OCI-LY7 (cell line): Measurements from ENCODE around the gene ARG2. TPM values are rescaled to one million over a fixed set of nuclear protein-coding genes. Genes with fewer than 3 reads are reported as not detected.

Experiments used
- BruUV-seq: library from RNA; stranded (reverse); fragments of 400-500 nt; replicated peaks from 2 replicates; lab custom pipeline; 2021; lab: Mats Ljungman, UMichigan
- CTCF ChIA-PET: fragments of 300-600 bp; sonication (Branson Sonifier 250); formaldehyde crosslinking; loops from one replicate; lab custom pipeline; 2022; ENCODE audit warnings: antibody characterized with exemption; ENCODE audit not compliant: unreplicated experiment; lab: Charles Lee
- POLR2A ChIA-PET: fragments of 300-600 bp; sonication (Branson Sonifier 250); formaldehyde crosslinking; loops from one replicate; lab custom pipeline; 2022; ENCODE audit warnings: antibody characterized with exemption; lab: Charles Lee
- DNase-seq: peaks from one replicate; pipeline ENCODE4 v3.0.0-alpha.2; 2015; ENCODE audit warnings: low spot score
- H2AFZ ChIP-seq: fragments of 200-600 bp; sonication (generic), shearing (Covaris generic); 2 replicates; pipeline ENCODE4 v1.6.1; 2014; ENCODE audit warnings: mild to moderate bottlenecking, antibody characterized with exemption, low read length, moderate library complexity
- H3K27ac ChIP-seq: fragments of 200-600 bp; sonication (generic); 2 replicates; pipeline ENCODE4 v1.5.1; 2014; ENCODE audit warnings: mixed run types, low read depth, mild to moderate bottlenecking, moderate library complexity, low read length, inconsistent platforms; ENCODE audit not compliant: poor library complexity, severe bottlenecking
- H3K36me3 ChIP-seq: fragments of 200-600 bp; sonication (generic); 2 replicates; pipeline ENCODE4 v1.6.1; 2014; ENCODE audit warnings: mild to moderate bottlenecking, antibody characterized with exemption, low read length, moderate library complexity, mixed read lengths; ENCODE audit not compliant: insufficient read depth
- H3K4me1 ChIP-seq: fragments of 200-600 bp; sonication (generic); 2 replicates; pipeline ENCODE4 v1.5.1; 2014; ENCODE audit warnings: mild to moderate bottlenecking, low read length; ENCODE audit not compliant: insufficient read depth, poor library complexity, severe bottlenecking
- H3K4me2 ChIP-seq: fragments of 200-600 bp; sonication (generic); 2 replicates; pipeline ENCODE4 v1.6.1; 2014; ENCODE audit warnings: mild to moderate bottlenecking, low read length
- H3K4me3 ChIP-seq: fragments of 200-600 bp; sonication (generic); 2 replicates; pipeline ENCODE4 v1.5.1; 2014; ENCODE audit warnings: mild to moderate bottlenecking, low read depth, low read length; ENCODE audit not compliant: poor library complexity, severe bottlenecking
- H3K79me2 ChIP-seq: fragments of 200-600 bp; sonication (generic); 2 replicates; pipeline ENCODE4 v1.6.1; 2016; ENCODE audit warnings: low read depth, mild to moderate bottlenecking, low read length, moderate library complexity, mixed read lengths; ENCODE audit not compliant: insufficient read depth
- H3K9me2 ChIP-seq: fragments of 200-600 bp; sonication (generic); 2 replicates; pipeline ENCODE4 v1.6.1; 2016; ENCODE audit warnings: mild to moderate bottlenecking, low read length, mixed read lengths; ENCODE audit not compliant: insufficient read depth
- H3K9me3 ChIP-seq: fragments of 200-600 bp; sonication (generic); 2 replicates; pipeline ENCODE4 v1.6.1; 2014; ENCODE audit warnings: mild to moderate bottlenecking, mixed run types, low read length, mixed read lengths
- H4K20me1 ChIP-seq: fragments of 200-600 bp; sonication (generic); 2 replicates; pipeline ENCODE4 v1.6.1; 2014; ENCODE audit warnings: mild to moderate bottlenecking, antibody characterized with exemption, low read length, moderate library complexity, mixed read lengths; ENCODE audit not compliant: insufficient read depth
- EZH2phosphoT487 ChIP-seq: fragments of 200-600 bp; sonication (generic); IDR thresholded peaks from 2 replicates; pipeline ENCODE4 v1.6.1; 2018; ENCODE audit warnings: low read depth, borderline replicate concordance, mild to moderate bottlenecking, mixed run types, antibody characterized with exemption, low read length, moderate library complexity, mixed read lengths
- intact Hi-C: fragments of 100-400 bp; cut with micrococcal nuclease; formaldehyde crosslinking; loops from one replicate; pipeline ENCODE4 v1.10.0; 2022; ENCODE audit not compliant: unreplicated experiment
- total RNA-seq, 2 experiments: library from RNA; depleted of rRNA in 1 of 2; stranded (reverse); fragments of >200 nt in 1 of 2; shearing (Covaris generic) in 1 of 2; gene quantifications; 2 replicates each; pipeline ENCODE4 v1.2.3, GENCODE V29; 2014 to 2022
- TF ChIP-seq, protein P1 (sequence below): fragments of 200-600 bp; sonication (generic); conservative IDR thresholded peaks from 2 replicates; pipeline ENCODE4 v1.5.1; 2014; ENCODE audit warnings: mild to moderate bottlenecking, antibody characterized with exemption, low read length, moderate library complexity, mixed read lengths

The ARG2 gene
- total RNA-seq, 2 experiments from 2014 or later, result 2.0 to 4.2 TPM

DNA sequence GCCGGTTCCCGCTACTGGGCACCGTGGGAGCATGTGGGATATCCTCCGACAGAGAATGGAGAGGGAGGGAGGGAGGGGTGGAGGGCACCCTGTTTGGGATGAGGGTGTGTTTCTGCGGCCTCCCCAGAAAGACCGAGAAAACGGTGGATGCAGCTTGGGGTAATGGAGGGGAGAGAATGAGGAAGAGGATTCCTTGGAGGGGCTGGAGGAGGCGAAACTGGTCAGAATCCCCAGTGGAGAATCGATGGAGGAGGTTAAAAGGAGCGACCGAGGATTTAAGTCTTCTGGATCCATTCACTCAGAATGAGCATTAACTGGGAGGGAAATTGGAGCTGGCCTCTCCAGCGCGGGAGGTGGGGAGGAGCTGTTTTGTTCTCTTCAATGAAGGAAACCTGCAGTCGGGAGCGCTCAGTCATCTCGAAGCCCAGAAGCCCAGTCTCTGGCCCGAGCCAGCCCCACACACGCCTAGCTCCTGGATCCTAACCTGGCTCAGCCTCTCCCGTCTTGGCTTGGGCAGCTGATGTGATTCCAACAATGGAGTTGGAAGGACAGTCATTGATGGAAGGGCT, 581 bp downstream of the ARG2 start:
- BruUV-seq, result no TSS peak
- Histone ChIP-seq H3K4me2 (peak overlapping the region; percentile 92), H3K4me3 (peak overlapping the region; percentile 70), H3K79me2 (no peaks in the 10 kb centered on the region), H3K4me1 (peaks cover 25% of the 10 kb centered on the region), H4K20me1 (no peaks in the 10 kb centered on the region), H3K27ac (no peak overlapping the region), H2AFZ (peak overlapping the region; percentile 99), H3K36me3 (no peaks in the 10 kb centered on the region), H3K9me3 (no peaks in the 10 kb centered on the region), H3K9me2 (no peaks in the 10 kb centered on the region)
- POLR2A ChIA-PET, result interaction anchor here (0.6 to 1.3 kb wide), 3 partner anchors 16 to 36 kb away, joined by 3 read pairs; no protein-coding TSS in a partner anchor
- no peak for DNase-seq
- TF ChIP-seq, protein P1, sequence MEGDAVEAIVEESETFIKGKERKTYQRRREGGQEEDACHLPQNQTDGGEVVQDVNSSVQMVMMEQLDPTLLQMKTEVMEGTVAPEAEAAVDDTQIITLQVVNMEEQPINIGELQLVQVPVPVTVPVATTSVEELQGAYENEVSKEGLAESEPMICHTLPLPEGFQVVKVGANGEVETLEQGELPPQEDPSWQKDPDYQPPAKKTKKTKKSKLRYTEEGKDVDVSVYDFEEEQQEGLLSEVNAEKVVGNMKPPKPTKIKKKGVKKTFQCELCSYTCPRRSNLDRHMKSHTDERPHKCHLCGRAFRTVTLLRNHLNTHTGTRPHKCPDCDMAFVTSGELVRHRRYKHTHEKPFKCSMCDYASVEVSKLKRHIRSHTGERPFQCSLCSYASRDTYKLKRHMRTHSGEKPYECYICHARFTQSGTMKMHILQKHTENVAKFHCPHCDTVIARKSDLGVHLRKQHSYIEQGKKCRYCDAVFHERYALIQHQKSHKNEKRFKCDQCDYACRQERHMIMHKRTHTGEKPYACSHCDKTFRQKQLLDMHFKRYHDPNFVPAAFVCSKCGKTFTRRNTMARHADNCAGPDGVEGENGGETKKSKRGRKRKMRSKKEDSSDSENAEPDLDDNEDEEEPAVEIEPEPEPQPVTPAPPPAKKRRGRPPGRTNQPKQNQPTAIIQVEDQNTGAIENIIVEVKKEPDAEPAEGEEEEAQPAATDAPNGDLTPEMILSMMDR, result no peak
- TF ChIP-seq EZH2phosphoT487, result no peak
- intact Hi-C loops, result no loop called here
- CTCF ChIA-PET, result no interaction called here

DNA sequence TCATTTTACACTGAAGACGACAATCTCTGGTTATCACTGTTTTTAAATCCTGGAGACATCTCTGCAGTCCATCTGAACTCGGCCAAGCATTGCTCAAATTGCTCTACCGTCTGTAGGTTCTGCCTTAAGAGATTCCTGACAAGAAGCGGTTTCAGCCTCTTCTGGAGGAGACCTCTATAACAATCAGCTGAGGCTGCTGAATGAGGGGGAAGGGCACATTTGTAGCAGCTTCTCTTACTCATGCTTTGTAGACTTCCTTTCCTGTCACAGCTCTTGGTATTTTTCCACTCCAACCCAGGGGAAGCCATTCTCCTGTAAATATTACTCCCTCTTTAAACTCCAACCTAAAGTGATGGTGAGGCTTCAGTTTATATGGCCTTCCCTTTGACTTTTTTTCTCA, 3.0 kb downstream of the ARG2 start:
- BruUV-seq, result no TSS peak

More for the DNA sequence above, 3.0 kb downstream of the ARG2 start:
- ChIA-PET CTCF (interaction anchor here (1.0 kb wide), 1 partner anchor 10 kb away, joined by 3 read pairs; no protein-coding TSS in a partner anchor), POLR2A (interaction anchor here (1.0 to 1.1 kb wide), 2 partner anchors 10 to 38 kb away, joined by 3 read pairs; no protein-coding TSS in a partner anchor)
- intact Hi-C loops, result no loop called here
- H3K9me2 ChIP-seq, result no peaks in the 10 kb centered on the region
- H2AFZ ChIP-seq, result peak overlapping the region; percentile 75
- no peaks in the 10 kb centered on the region for H3K9me3 ChIP-seq
- H3K4me2 ChIP-seq, result peak overlapping the region; percentile 33
- no peaks in the 10 kb centered on the region for H4K20me1 ChIP-seq
- DNase-seq, result peak; percentile 35
- H3K79me2 ChIP-seq, result no peaks in the 10 kb centered on the region
- H3K36me3 ChIP-seq, result no peaks in the 10 kb centered on the region
- no peak overlapping the region for H3K27ac ChIP-seq
- peaks cover 25% of the 10 kb centered on the region for H3K4me1 ChIP-seq
- H3K4me3 ChIP-seq, result no peak overlapping the region
- no peak for TF ChIP-seq EZH2phosphoT487
- TF ChIP-seq, protein P1, result no peak
